ENCODE results near the gene FUT9. TPM values are rescaled to one million over a fixed set of nuclear protein-coding genes. Genes with fewer than 3 reads are reported as not detected.

Gene FUT9
- total and polyA plus RNA-seq, 2 of the 8 experiments (the other 6 are each of a cell fraction or from before 2014, with no cell fraction given) = 0.85 to 4.9 TPM

DNA sequence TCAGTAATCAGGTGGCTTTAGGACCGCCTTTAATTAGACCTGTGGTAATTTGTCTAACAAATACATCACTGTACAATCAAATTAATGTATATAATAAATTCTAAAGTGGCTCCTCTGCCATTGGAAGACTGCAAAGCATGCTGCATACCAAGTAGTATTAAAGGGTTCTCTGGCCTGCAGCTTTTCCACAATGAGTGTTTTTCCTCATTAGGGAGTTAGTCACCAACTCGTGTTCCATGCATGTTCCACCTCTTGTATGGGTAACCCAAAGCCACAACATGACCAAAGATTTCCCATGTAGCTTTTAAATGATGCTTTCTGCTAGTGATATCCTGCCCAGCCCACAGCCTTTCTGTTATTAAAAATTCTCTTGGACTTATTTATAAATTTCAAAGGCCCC is 218.7 kb downstream of the FUT9 start:
- Histone ChIP-seq H3K23ac (ENCODE audit: insufficient read length) (no peak overlapping the region), H2BK12ac (ENCODE audit: low read depth, low read length) (no peak overlapping the region), H3K4me2 (ENCODE audit: insufficient read depth in 1 of 2, low read depth in 2 of 2, low read length in 2 of 2) (no peak overlapping the region), H3K4ac (replicated peaks; ENCODE audit: insufficient read length, low read depth, low read length) (no peak overlapping the region), H4K20me1 (replicated peaks in 1 of 2; ENCODE audit: control insufficient read depth in 1 of 2, insufficient read depth in 2 of 2, low read length in 2 of 2) (no peaks in the 10 kb centered on the region), H3K56ac (replicated peaks; ENCODE audit: insufficient read length, low read depth, low read length) (no peak overlapping the region), H2AK5ac (ENCODE audit: low read depth, low read length) (no peak overlapping the region), H2BK5ac (ENCODE audit: low read depth, low read length) (no peak overlapping the region), H3K18ac (ENCODE audit: extremely low read depth, low read length) (no peak overlapping the region), H3K14ac (ENCODE audit: insufficient read length) (no peak overlapping the region), H3K23me2 (ENCODE audit: low read depth, low read length) (no peaks in the 10 kb centered on the region), H4K8ac (ENCODE audit: extremely low read depth, insufficient read depth, low read length) (no peak overlapping the region), H2BK120ac (replicated peaks; ENCODE audit: low read depth, low read length) (no peak overlapping the region), H3K79me1 (ENCODE audit: low read depth, low read length) (no peaks in the 10 kb centered on the region), H2BK15ac (ENCODE audit: low read length) (no peak overlapping the region), H3K4me1 (replicated peaks in 1 of 4; ENCODE audit: control insufficient read depth in 3 of 4, insufficient read depth in 4 of 4, low read length in 3 of 4) (peaks cover 0 to 4% (median 2%) of the 10 kb centered on the region in 4 experiments; a peak in 3 of 7 replicates), H4K5ac (ENCODE audit: insufficient read length, low read depth, low read length) (no peak overlapping the region), H2AFZ (ENCODE audit: low read length) (no peak overlapping the region), H3K27ac (ENCODE audit: low read depth, low read length) (no peak overlapping the region), H3K79me2 (ENCODE audit: control insufficient read depth in 1 of 2, insufficient read depth in 2 of 2, low read length in 2 of 2) (no peaks in the 10 kb centered on the region), H3K9ac (replicated peaks in 1 of 4; ENCODE audit: extremely low read depth in 1 of 4, low read depth in 3 of 4, low read length in 3 of 4) (no peak overlapping the region), H2BK20ac (ENCODE audit: low read length) (no peak overlapping the region), H3K4me3 (ENCODE audit: extremely low read depth in 1 of 4, insufficient read depth in 2 of 4, low read depth in 3 of 4, low read length in 4 of 4) (no peak overlapping the region), H4K91ac (replicated peaks; ENCODE audit: insufficient read length, low read length) (no peak overlapping the region), H3K27me3 (replicated peaks in 1 of 4; ENCODE audit: control insufficient read depth in 3 of 4, extremely low read depth in 1 of 4, insufficient read depth in 3 of 4, low read length in 3 of 4) (no peaks in the 10 kb centered on the region), H3K36me3 (ENCODE audit: control insufficient read depth in 2 of 4, insufficient read depth in 4 of 4, low read length in 3 of 4) (no peaks in the 10 kb centered on the region), H3K9me3 (ENCODE audit: insufficient read depth in 2 of 2, low read depth in 1 of 2, low read length in 1 of 2) (no peaks in the 10 kb centered on the region)
- FAIRE-seq = no peak
- ChIA-PET CTCF (ENCODE audit: partially characterized antibody) (no interaction called here), POLR2A (ENCODE audit: partially characterized antibody) (no interaction called here)
- DNase-seq (ENCODE audit: low read depth in 1 of 2, low spot score in 2 of 2) = no peak
- whole genome bisulfite sequencing, 2 experiments (ENCODE audit: extremely low coverage in 1 of 2, insufficient coverage in 1 of 2, insufficient read length in 1 of 2, insufficient replicate concordance in 2 of 2, low coverage in 1 of 2, low lambda C conversion rate in 2 of 2, missing lambda C conversion rate in 1 of 2) = 86% methylated on average over 2 of the region's 2 CpGs; no CpG with 5 or more reads in 1 of the 2 experiments
- TF ChIP-seq ASH2L (IDR thresholded peaks at IDR 0.05; ENCODE audit: low read length) (no peak), NRF1 (IDR thresholded peaks at IDR 0.05; ENCODE audit: low read depth, low read length) (no peak), RAD21 (IDR thresholded peaks at IDR 0.05 in 1 of 2, conservative IDR thresholded peaks at IDR 0.05 in 1 of 2; ENCODE audit: low read depth in 2 of 2, low read length in 2 of 2) (no peak), JUN (IDR thresholded peaks at IDR 0.05; ENCODE audit: low read depth, low read length) (no peak)
